ENCODE results near the gene TMBIM4. TPM values are rescaled to one million over a fixed set of nuclear protein-coding genes. Genes with fewer than 3 reads are reported as not detected.

The TMBIM4 gene
- total RNA-seq, 4 donors from 2014 or later = 92.2 to 156 (median 115) TPM

GRCh38 chr12:66170606-66171005 is 810 bp upstream of the TMBIM4 start:
- no peaks in the 10 kb centered on the region for H3K27me3 ChIP-seq
- DNase-seq (ENCODE audit: extremely low spot score) = no peak
- WGBS = 98% methylated on average over 3 of the region's 3 CpGs
- H3K36me3 ChIP-seq = peaks cover 0 to 6% (median 0%) of the 10 kb centered on the region in 4 donors
- no peaks in the 10 kb centered on the region for H3K9me3 ChIP-seq
- peak overlapping the region; percentile 98 to 100 (median 98) for H3K27ac ChIP-seq (replicated peaks in 1 of 4)
- peak overlapping the region; percentile 78 to 97 (median 88) for H3K4me3 ChIP-seq
- intact Hi-C loops (cut with DNase I) = no loop called here
- TF ChIP-seq POLR2A (IDR thresholded peaks at IDR 0.05; ENCODE audit: low read depth) = no peak
- TF ChIP-seq EP300 (IDR thresholded peaks at IDR 0.05) = no peak
- no peak for TF ChIP-seq POLR2AphosphoS5 (IDR thresholded peaks at IDR 0.05)
- no peak for TF ChIP-seq CTCF (IDR thresholded peaks at IDR 0.05)
- peaks cover 12 to 29% (median 21%) of the 10 kb centered on the region in 4 donors for H3K4me1 ChIP-seq

GRCh38 chr12:66168410-66168809 is 1.4 kb downstream of the TMBIM4 start:
- DNase-seq (ENCODE audit: extremely low spot score) = no peak
- Histone ChIP-seq H3K27ac (replicated peaks in 1 of 4) (peak overlapping the region; percentile 98 to 100 (median 98)), H3K4me1 (peaks cover 12 to 29% (median 21%) of the 10 kb centered on the region in 4 donors), H3K36me3 (peaks cover 0 to 8% (median 0%) of the 10 kb centered on the region in 4 donors), H3K4me3 (peak overlapping the region; percentile 78 to 97 (median 88)), H3K9me3 (no peaks in the 10 kb centered on the region), H3K27me3 (no peaks in the 10 kb centered on the region)
- WGBS = 75% methylated on average over 8 of the region's 8 CpGs
- intact Hi-C loops (cut with DNase I) = loop anchor here (5.0 kb wide), 1 partner anchor 36 kb away; the partner anchor contains the start of gene LLPH
- no peak for TF ChIP-seq EP300 (IDR thresholded peaks at IDR 0.05)
- TF ChIP-seq CTCF (IDR thresholded peaks at IDR 0.05) = no peak
- TF ChIP-seq POLR2AphosphoS5 (IDR thresholded peaks at IDR 0.05) = no peak
- no peak for TF ChIP-seq POLR2A (IDR thresholded peaks at IDR 0.05; ENCODE audit: low read depth)

GRCh38 chr12:66166561-66166960 is 3.2 kb downstream of the TMBIM4 start:
- no peak for DNase-seq (ENCODE audit: extremely low spot score)
- peaks cover 22 to 41% (median 30%) of the 10 kb centered on the region in 4 donors for H3K4me1 ChIP-seq
- no peak overlapping the region for H3K27ac ChIP-seq (replicated peaks in 1 of 4)
- peaks cover 0 to 8% (median 0%) of the 10 kb centered on the region in 4 donors for H3K36me3 ChIP-seq
- H3K27me3 ChIP-seq = no peaks in the 10 kb centered on the region
- WGBS = 76% methylated on average over 2 of the region's 2 CpGs
- no peak for TF ChIP-seq EP300 (IDR thresholded peaks at IDR 0.05)
- TF ChIP-seq POLR2A (IDR thresholded peaks at IDR 0.05; ENCODE audit: low read depth) = no peak
- no peak for TF ChIP-seq CTCF (IDR thresholded peaks at IDR 0.05)
- TF ChIP-seq POLR2AphosphoS5 (IDR thresholded peaks at IDR 0.05) = no peak
- H3K4me3 ChIP-seq = no peak overlapping the region
- H3K9me3 ChIP-seq = no peaks in the 10 kb centered on the region
- intact Hi-C loops (cut with DNase I) = loop anchor here (5.0 kb wide), 1 partner anchor 34 kb away; the partner anchor contains the start of gene LLPH

- 94% methylated on average over 2 of the region's 2 CpGs for WGBS
- H3K4me3 ChIP-seq = no peak overlapping the region
- peaks cover 22 to 37% (median 26%) of the 10 kb centered on the region in 4 donors for H3K4me1 ChIP-seq
- intact Hi-C loops (cut with DNase I) = loop anchor here (5.0 kb wide), 1 partner anchor 33 kb away; the partner anchor contains the start of gene LLPH
- H3K36me3 ChIP-seq = peaks cover 0 to 19% (median 7%) of the 10 kb centered on the region in 4 donors
- no peak overlapping the region for H3K27ac ChIP-seq (replicated peaks in 1 of 4)
- TF ChIP-seq POLR2A (IDR thresholded peaks at IDR 0.05; ENCODE audit: low read depth) = no peak
- TF ChIP-seq CTCF (IDR thresholded peaks at IDR 0.05) = no peak
- TF ChIP-seq EP300 (IDR thresholded peaks at IDR 0.05) = no peak
- TF ChIP-seq POLR2AphosphoS5 (IDR thresholded peaks at IDR 0.05) = no peak
- no peak for DNase-seq (ENCODE audit: extremely low spot score)
- no peaks in the 10 kb centered on the region for H3K27me3 ChIP-seq
- no peaks in the 10 kb centered on the region for H3K9me3 ChIP-seq
Measured at GRCh38 chr12:66165141-66165540, 4.7 kb downstream of the TMBIM4 start.
